Left renal pelvis (tissue), 4 donors: Measurements from ENCODE around the gene ME3. TPM values are rescaled to one million over a fixed set of nuclear protein-coding genes. Genes with fewer than 3 reads are reported as not detected.
A peak's percentile ranks its signal among the peaks of the same experiment; 100 is the strongest.

ENCODE experiments used
- DNase-seq, 4 donors: peaks; one replicate each; pipeline ENCODE4 v3.0.0-alpha.2; 2013; ENCODE audit warnings: low read depth in 4 of 4, low spot score in 3 of 4
- polyA plus RNA-seq, 4 donors: library from polyadenylated mRNA; unstranded; fragments of 120-200 nt; gene quantifications; one replicate each; pipeline ENCODE4 v1.2.1, GENCODE V29; 2013; ENCODE audit not compliant: insufficient read length in 4 of 4

The ME3 gene
- polyA plus RNA-seq, 4 donors, result 12.6 to 35.2 (median 29.3) TPM

GRCh38 chr11:86398106-86398505 is 274.3 kb downstream of the ME3 start:
- no peak for DNase-seq

DNA sequence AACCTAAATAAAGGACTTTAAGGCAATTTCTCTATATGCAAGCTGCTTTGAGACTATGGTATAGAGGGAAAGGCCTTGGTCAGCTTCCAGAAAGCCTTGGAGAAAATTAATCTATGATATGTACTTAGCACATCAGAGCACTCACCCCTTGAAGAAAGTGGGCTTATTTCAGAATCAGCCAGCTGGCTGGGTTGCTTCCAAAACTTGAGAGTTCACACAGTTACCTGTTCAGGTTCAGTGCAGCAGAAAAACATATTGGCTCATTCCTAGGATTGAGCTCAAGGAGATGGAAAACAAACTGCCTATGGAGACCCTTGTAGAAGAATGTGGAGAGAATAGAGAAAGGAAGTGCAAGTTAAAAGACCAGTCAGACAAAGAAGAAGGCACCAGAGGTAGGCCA is 275.1 kb downstream of the ME3 start:
- no peak for DNase-seq

DNA sequence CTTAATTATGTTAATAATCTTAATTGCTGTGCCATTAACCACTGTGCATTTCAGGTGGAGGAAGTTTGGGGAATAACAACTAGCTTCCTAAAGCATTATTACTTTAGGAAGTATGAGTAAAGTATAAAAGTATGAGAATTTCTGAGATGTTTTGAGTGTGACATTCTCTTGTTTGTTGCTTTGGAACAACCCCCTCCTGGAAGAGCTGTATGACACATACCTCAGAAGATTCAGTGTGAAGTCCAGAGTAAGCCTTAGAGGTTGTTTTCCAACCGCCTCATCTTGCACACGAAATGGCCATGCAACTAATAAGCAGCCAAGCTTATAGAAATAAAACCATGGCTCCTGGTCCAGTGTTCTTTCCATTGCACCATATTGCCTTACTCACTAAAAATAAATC is 276.0 kb downstream of the ME3 start:
- no peak for DNase-seq

GRCh38 chr11:86395061-86395551 is 277.3 kb downstream of the ME3 start:
- DNase-seq, result peak in 2 of 4 donors; percentile 22 to 32

Other genes starting within 250 kb of the ME3 start
- 100 to 1,000 TPM in 2 of 4 donors, 10 to 100 TPM in 2; 86.0 to 136 (median 98.7) TPM for gene PRSS23, start 127.9 kb upstream of the ME3 start, polyA plus RNA-seq